GM19455 (cell line): Measurements from ENCODE around the gene MYDGF.
"Not testable (repeated sequence)": the region's sequence is repeated elsewhere in the genome, so short reads cannot be mapped to it uniquely, and the experiment has no call there.

Experiments
- ATAC-seq: cut with Tn5 transposase; IDR thresholded peaks from one replicate; pipeline ENCODE4 v1.9.1; 2021; ENCODE audit not compliant: unreplicated experiment

MYDGF gene

DNA sequence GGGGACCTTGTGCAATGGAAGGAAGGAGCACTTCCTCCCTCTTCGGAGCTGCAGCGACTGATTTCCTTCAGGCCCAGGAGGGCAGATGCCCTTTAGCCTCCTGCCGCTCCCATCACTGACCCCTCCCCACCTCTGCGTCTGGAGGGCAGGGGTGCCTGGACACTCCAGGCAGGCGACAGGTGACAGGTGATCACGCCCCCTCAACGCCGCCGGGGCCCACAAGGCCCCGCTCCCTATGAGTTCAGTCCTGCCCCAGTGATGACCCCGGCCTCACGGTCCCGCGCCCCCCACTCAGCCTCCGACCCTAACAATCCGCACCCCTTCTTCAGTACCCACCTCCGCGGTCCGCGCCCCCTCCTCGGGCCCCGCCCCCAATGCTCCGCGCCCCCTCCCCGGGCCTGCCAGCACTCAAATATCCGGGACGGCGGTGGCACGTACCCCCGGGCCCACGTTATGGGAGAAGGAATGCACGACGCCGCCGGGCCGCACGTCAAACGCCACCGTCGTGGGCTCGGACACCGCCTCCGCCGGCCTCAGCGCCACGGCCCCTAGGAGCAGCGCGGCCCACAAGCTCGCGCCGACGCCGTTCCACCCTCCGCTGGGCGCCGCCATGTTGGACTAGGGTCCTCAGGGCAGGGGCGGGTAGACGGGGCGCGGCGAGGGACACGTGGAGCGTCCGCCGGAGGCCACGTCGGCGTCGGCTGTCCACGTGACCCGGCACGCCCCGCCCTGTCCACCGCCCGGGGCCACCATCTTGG, at the start of gene MYDGF:
TSS of gene MYDGF (minus strand) at position 620 of the 758 bp plus-strand sequence. CDS start at position 612, 8 bp downstream.
- ATAC-seq, result peak; percentile 59

DNA sequence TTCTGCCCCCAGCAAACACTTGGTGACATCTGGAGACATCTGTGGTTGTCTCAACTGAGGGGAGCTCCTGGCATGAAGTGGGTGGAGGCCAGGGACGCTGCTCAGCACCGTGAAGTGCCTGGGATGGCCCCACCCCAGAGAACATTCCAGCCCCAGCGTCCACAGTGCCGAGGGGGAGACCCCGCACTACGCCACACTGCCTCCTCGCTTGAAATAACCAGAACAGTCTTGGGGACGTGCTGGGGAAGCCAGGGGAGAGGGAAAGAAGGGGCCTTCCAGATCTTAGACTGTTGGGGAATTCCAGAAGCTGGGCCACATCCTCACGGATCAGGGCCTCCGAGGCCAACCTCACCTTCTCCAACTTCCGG, 49.3 kb upstream of the MYDGF start:
- ATAC-seq, result no peak

DNA sequence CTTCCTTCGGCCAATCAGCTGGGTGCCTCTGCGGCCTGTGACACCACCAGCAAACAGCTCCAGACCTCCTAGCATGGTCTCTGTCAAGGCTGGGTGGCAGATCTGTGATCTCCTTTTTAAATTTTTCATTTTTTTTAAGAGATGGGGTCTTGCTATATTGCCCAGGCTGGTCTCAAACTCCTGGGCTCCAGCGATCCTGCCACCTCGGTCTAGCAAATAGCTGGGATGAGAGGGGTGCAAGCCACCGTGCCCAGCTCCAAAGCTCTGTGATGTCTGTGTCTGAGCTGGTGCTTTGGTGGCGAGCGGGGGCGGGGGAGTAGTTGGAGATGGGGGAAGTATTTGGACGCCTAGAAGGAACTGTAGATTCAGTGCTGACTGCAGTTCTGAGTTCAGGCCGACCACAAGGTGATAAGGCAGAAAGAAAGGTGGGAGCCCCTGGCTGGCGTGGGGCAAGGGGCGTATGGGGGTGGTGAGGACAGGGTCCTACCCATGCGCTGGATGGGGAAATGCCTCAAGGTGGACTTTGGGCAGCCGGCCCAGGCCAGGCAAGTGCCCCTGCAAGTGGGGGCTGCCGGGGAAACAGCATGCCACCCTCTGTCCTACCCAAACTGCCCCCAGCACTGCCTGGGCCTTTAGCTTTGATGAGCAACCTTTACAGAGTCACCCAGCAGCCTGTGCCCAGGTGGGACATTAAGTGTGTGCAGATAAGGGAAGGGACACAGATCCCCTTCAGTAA, 48.0 kb upstream of the MYDGF start:
- ATAC-seq, result no peak

DNA sequence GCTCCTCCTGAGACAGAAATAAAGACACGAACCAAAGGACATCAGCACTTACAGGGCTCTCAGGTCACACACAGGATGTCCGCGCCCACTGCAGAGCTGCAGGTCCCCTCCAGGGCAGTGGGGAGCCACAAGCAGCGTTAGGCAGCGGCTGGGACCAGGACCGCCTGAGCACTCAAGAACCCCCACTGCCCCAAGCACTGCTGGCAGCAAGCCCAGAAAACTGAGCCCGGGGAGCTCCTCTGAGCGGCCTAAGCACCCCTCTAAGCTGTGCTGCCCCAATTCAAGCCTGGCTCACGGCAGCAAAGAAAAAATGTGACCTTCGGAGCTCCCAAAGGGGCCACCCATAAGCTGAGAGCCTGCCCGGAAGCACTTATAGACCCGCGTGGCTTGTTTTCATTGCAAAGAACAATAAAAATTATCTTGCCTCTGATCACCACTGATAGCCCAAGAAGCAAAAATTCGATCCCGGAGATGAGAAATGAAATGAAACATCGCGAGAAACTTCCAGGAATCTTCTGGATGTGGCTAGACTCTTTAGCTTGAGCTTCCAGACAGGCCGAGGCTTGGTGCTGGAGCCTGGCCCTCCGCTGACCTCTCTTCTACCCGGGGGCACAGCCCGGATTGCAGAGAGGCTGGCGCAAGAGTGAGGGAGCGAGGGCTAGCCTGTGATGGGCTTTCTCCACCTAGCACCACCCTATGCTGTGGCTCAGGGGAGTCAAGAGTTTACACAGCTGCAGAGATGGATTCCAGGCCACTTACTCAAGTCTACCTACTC, 47.2 kb upstream of the MYDGF start:
- no peak for ATAC-seq

DNA sequence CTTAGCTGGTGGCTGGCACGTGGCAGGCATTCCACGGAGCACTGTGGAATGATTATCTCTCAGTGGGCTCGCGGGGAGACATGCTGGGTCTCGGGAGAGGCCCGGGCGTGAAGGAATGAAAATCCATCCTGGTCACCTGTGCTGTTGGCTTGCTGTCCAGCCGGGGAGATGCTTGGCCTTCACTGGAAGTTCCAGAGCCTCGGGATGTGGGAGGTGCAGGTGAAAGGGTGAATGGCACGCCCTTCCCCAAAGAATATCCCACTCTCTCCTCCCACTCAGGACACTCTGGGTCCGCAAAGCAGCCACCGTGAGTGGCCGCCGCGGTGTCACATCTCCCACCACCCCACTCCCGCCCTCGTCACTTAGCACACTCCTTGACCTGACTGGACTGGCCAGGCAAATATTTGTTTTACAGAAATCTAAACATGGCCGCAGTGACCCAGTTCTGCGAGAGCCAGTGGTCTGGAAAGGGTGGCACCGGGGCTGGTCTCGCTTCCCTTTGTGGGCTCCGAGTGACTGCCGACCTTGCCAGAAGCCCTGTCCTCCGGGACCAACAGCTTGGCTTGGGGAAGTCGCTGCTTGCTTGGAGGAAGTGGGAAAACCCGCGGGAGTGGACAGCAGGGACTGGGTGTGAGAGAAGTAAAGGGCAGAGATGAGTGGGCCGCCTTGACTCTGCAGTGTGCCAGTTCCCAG, 45.5 kb upstream of the MYDGF start:
- no peak for ATAC-seq

DNA sequence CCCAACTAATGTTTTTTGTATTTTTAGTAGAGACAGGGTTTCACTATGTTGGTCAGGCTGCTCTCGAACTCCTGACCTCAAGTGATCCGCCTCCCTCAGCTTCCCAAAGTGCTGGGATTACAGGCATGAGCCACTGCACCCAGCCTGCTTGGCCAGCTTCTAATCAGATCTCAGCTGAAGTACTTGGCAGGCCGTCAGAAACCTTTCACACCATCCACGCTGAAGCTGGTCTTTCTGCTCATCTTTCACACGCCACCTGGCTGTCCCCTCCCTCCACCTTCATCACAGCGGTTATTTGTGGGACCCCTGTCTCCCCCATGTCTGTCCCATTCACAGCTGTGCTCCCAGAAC, 45.0 kb upstream of the MYDGF start:
- not testable (repeated sequence) for ATAC-seq

DNA sequence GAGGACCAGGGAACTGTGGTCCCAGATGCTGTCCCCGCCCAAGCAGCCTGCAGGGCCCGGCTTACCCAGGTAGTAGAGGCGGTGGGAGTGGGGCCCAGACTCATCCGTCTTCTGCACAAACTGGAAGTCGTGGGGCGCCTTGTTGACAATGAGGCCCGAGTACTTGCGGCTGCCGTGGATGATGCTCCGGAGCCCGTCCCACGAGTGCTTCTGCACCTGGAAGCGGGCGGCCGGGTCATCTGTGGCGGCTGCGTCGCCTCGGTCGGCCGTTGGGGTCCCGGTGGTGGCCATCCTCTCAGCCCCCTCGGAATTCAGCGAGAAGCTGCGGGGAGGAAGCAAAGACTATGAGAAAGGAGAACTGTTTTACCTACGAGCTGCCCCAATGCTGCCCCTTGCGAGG, 43.9 kb upstream of the MYDGF start:
- ATAC-seq, result no peak

DNA sequence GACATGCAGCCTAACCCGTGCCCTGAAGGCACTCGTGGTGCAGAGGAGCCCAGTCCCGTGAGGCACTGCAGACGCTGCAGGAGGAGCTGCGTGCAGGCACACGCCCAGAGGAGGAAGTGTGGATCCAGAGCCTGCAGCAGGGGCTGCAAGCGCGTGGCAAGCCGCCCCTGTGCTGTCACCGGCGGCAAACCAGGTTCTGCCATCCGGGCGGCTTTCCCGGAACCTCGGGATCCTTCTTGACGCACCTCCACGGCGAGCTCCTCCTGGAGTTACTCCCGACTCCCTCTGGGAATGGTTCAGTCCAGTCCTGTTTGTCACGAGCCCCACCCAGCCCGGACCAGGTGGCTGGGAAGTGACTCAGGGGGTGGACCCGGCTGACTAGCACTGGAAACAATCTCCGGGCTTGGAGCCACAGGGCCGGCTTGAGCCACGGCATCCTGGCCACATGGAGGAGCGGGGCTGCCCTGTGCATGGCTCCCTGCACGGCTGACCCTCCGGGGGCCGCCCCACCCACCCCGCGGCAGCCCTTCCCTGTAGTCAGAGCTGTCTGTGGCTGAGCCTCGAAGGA, 43.3 kb upstream of the MYDGF start:
- ATAC-seq, result no peak

DNA sequence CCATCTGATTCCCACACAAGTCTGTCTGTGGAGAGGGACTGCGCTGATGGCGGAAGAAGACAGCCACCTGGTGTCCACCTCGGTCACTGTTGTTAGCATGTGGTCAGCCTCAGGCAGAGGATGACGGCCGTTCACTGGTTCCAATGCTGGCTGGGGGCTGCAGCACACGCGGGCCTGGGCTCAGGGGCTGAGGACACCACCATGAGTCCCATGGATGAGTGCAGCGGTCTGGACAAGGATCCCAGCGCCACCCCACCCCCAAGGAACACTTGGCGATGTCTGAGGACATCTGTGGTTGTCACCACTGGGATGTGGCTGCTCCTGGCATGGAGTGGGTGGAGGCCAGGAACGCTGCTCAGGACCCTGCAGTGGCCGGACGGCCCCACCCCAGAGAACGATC, 42.6 kb upstream of the MYDGF start:
- ATAC-seq, result no peak

DNA sequence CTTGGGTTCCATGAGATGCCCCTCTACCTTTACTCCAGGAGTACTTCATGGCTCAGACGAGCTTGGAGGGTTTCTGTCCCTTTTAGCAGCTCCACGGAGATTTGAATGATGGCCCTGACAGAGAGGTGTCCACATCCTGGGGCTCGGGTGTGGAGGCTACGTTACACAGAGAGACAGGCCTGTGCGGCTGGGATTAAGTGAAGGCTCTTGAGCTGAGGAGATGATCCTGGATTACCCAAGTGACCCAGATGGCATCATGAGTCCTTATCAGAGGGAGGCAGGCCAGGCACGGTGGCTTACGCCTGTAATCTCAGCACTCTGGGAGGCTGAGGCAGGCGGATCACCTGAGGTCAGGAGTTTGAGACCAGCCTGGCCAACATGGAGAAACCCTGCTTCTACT, 41.1 kb upstream of the MYDGF start:
- ATAC-seq, result no peak

DNA sequence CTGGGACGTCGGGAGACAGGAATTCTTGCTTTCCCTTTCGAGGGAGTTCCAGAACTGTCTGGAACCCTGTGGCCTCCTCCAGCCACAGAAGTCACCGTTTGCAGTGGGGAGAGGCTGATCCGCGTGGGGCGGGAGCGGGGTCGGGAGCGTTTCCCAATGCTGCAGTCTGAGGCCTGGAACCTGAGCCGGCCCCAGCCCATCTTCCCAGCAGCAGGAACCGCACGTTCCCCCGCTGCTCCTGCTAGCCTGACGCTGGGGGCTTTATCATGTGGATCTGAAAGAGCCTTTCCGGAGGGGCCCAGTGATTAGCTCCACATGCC, 40.1 kb upstream of the MYDGF start:
- no peak for ATAC-seq

DNA sequence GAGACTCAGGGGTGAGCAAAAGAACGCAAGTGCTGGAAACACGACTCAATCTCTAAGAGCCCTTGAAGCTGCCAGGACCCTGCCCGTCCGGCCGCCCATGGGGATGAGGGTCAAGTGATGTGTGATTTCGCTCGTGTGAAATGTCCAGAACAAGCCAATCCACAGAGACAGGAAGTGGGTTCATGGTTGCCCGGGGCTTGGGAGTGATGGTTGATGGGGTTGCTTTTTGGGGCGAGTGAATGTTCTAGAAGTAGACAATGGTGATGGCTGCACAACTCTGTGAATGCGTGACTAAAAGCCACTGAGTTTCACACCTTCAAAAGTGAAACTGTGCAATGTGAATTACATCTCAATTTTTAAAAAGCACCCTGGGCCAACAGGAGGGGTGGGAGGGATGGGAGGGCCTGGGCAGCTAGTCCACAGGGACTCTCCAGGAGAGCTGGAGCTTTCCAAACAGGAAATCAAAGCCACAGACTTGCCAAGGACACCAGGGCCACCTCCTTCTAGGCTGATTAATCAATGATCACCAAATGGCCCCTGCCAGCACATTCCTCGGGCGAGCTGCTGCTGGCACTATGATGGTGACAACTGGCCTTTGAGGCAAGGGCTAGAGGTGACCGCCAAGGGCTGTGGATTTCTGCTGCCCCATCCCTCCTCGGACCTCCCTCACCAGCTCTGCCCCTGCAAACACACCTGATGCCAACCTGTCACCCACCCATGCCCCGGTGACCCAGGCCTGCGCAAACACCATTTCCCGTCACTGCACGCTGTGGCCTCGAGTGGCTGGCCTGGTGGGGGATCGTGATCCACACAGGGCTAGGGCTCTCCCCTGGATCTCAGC, 39.5 kb upstream of the MYDGF start:
- ATAC-seq, result no peak

DNA sequence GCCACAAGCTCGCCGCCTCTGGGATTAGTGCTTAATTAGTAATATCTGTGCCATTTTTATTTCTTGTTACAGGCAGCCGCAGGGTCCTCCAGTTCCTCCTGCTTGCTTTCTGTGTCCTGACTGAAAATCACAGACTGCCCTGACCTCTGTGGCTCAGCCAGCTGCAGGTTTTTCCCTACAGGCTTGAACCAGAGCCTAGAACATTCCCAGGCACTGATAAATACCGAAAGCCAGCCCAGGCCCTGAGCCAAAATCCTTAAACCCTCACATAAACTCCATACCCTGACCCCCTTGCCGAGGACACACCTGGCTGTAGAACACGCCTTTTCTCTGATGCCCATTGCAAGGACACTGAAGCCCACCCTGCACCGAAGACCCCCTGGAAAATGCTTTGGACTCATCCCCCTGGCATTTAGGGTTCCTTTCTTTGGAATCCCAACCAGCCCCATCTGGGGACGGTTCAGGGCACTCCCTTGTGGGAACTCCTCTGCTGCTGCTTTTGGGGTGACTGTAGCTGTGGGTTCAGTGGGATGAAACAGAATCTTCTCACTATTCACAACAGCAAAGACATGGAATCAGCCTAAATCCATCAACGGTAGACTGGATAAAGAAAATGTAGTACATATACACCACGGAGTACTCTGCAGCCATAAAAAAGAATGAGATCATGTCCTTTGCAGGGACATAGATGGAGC, 38.0 kb upstream of the MYDGF start:
- no peak for ATAC-seq

DNA sequence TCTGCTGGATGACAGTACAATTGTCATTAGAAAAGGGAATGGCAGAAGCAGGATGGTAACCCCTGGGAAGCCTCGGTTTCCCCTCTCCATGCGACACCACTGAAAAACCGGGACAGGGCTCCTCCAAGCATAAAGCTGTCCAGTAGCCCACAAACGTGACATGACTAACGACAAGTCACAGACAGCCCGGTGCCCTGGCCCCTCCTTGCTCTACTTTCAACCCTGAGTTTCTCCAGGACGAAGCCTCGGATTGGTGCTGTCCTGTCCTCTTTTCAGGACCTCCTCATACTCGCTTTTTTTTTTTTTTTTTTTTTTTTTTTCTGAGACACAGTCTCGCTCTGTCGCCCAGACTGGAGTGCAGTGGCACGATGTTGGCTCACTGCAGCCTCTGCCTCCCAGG, 37.2 kb upstream of the MYDGF start:
- ATAC-seq, result no peak

DNA sequence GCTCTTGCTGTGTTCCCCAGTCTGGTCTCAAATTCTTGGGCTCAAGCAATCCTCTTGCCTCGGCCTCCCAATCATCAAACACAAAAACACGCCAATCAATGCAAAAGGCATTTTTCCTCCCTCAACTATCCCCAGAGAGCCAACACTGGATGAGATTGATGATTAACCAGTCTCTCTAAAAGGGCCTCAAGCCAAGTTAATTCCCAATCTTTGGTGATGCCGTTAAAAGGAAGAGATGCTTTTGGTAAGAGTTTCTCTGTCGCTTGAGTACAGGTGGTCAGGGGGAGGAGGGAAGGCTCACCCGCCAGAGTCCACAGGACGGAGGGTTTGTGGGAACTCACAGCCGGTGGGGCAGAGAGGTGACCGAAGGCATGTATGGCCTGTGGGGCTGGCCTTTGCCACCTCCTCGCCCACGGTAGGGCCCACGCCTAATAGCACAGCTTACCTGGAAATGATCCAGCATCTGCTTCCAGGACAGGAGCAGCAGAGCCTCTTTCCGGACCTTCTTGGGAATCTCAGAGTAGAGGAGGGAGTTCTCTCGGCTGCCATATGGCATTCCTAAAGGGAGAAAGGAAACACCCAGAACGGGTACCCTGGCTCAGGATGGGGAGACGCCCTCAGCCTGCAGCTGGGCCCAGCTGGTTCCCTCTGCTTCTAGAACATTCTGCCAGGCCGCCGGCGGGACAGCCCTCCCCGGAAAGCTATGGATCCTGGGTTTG, 35.4 kb upstream of the MYDGF start:
- ATAC-seq, result no peak

DNA sequence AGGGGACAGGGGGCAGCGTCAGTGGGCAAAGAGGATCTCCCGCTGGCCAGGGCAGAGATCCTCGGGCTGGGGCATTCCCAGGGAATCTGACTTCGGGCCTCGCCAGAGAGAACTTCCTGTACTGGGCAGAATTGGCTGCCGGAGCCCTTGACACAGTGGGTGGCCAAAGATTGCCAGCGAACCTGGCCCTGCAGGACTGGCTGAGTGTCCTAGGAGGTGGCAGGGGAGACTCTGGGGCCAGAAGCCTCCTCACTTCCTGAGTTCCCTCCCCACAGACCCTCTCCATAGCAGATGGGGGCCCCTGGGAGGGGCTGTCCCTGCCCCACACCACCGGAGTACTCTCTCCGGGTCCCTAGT, 34.2 kb upstream of the MYDGF start:
- no peak for ATAC-seq

DNA sequence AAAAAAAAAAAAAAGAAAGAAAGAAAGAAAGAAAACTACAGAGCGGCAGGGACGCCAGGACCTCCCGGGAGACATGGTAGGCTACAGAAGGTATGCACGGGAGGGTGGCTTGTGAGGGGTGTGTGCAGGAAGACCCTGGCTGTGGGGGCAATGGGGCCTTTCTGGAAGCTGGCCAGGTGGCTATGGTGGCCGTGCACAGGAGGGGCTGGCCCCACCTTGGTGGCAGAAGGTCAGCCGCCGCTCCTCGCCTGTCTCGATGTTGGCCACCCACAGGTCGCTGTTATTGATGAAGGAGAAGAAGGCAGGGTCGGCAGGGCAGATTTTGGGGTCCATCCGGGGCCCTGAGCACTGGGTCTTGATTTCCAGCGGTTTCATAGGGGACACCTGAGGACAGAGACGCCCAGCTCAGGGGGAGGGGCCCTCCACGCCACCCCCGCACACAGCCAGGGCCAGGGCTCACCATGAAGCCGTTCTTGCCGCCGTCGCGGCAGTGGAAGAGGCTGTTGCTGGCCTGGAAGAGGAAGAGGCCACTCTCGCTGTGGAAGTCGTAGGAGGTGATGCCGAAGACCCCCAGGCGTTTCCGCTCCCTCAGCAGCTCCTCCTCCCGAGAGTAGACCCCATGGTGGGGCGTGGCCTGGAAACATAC, 33.7 kb upstream of the MYDGF start:
- no peak for ATAC-seq

DNA sequence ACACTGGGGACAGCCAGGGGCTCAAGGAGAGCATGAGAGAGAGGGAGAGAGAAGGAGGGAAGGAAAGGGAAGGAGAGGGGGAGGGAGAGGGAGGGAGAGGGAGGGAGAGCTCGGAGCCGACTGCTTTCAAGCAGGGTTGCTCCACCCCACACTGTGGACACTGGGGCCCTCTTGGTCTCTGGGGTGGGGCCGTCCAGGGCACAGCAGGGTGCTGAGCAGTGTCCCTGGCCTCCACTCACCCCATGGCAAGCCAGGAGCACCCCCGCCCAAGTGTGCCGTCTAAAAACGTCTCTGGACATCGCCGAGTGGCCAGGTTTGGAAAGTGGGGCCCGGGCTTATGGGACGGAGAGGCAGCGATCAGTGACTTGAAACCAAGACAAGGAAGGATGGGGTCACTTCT, 32.6 kb upstream of the MYDGF start:
- no peak for ATAC-seq

DNA sequence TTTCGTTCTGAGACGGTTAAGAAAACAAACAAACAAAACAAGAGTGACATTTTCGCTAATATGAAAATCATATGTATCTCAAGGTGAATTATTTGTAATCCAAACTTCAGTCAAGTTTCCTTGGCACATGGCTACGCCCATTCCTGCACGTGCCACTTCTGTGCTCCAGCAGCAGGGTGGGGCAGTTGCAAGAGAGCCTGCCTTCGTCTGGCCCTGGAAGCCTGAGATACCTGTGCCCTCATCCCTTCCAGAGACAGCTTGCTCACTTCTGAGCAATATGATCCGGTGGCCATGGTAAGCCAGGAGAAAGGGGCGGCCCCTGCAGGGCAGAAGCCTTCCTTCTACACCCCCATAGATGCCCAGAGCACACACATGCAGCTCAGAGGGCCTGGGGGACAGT, 31.4 kb upstream of the MYDGF start:
- no peak for ATAC-seq
